Hair follicle dermal papilla cell (primary cell): ENCODE results near the gene PDE4B. TPM values are rescaled to one million over a fixed set of nuclear protein-coding genes. Genes with fewer than 3 reads are reported as not detected.

Experiments used
- small RNA-seq: library from RNA; depleted of rRNA; stranded (forward); fragments of <200 nt; gene quantifications from one replicate; pipeline ENCODE3, GENCODE V24; 2012
- total RNA-seq: library from RNA; depleted of rRNA; stranded (reverse); fragments of >200 nt; gene quantifications from 2 replicates; pipeline ENCODE4 v1.2.3, GENCODE V29; 2012

Gene PDE4B
- total RNA-seq: 14.0 and 26.8 TPM in 2 replicates

GRCh38 chr1:65792669-65793358, at the start of gene PDE4B:
TSS of gene PDE4B (plus strand) at chr1:65792895.

Small RNA genes within 50 kb of the gene (small RNA-seq; reads per million reads assigned to genes)
- gene RN7SL854P (not detected), gene RNU4-88P (not detected)
